Kidney (tissue), 14 donors: Measurements from ENCODE around the gene DNAH2. TPM values are rescaled to one million over a fixed set of nuclear protein-coding genes. Genes with fewer than 3 reads are reported as not detected.

Experiments used
- DNase-seq, 5 donors: peaks; one replicate each; pipeline ENCODE4 v3.0.0-alpha.2; 2013 to 2020
- FAIRE-seq: peaks from 2 replicates; lab custom pipeline; 2012; peaks lifted over from hg19 to GRCh38; lab: Jason Lieb, UNC
- H3K27ac ChIP-seq, 2 donors: one replicate each; pipeline ENCODE4 v1.7.0; 2013; ENCODE audit warnings: low read depth in 2 of 2, low read length in 2 of 2, inconsistent platforms in 1 of 2
- H3K27me3 ChIP-seq: one replicate; pipeline ENCODE4 v1.7.1; 2013; ENCODE audit warnings: low read length, inconsistent platforms; ENCODE audit not compliant: control insufficient read depth, insufficient read depth
- H3K36me3 ChIP-seq, 3 donors: one replicate each; pipeline versions ENCODE4 v1.7.0 to v1.7.1; 2013; ENCODE audit warnings: low read length in 3 of 3, control low read depth in 1 of 3, inconsistent platforms in 1 of 3; ENCODE audit not compliant: insufficient read depth in 3 of 3, control insufficient read depth in 2 of 3
- H3K4me1 ChIP-seq, 3 donors: one replicate each; pipeline versions ENCODE4 v1.7.0 to v1.7.1; 2013; ENCODE audit warnings: low read length in 3 of 3, inconsistent platforms in 1 of 3, low read depth in 1 of 3; ENCODE audit not compliant: control insufficient read depth in 2 of 3, insufficient read depth in 2 of 3
- H3K4me3 ChIP-seq, 3 donors: one replicate each; pipeline versions ENCODE4 v1.7.0 to v1.8.1; 2013; ENCODE audit warnings: low read length in 3 of 3, control low read depth in 1 of 3, inconsistent platforms in 1 of 3
- H3K9ac ChIP-seq, 3 donors: one replicate each; pipeline versions ENCODE4 v1.7.0 to v1.7.1; 2013; ENCODE audit warnings: low read length in 3 of 3, control low read depth in 1 of 3, inconsistent platforms in 1 of 3
- H3K9me3 ChIP-seq, 3 donors: one replicate each; pipeline versions ENCODE4 v1.7.0 to v1.7.1; 2013; ENCODE audit warnings: low read length in 3 of 3, control low read depth in 1 of 3, inconsistent platforms in 1 of 3; ENCODE audit not compliant: control insufficient read depth in 2 of 3, insufficient read depth in 1 of 3
- CTCF ChIP-seq: IDR thresholded peaks from 3 replicates; pipeline ENCODE4 v1.5.1; 2012; ENCODE audit warnings: mild to moderate bottlenecking, moderate library complexity, borderline replicate concordance; ENCODE audit not compliant: insufficient read depth; ENCODE audit errors: extremely low read depth
- intact Hi-C: fragments of 100-400 bp; cut with DNase I; formaldehyde crosslinking; loops from one replicate; pipeline ENCODE4 v1.11.1; 2022
- polyA plus RNA-seq: library from polyadenylated mRNA; stranded (reverse); fragments of 350-450 nt; fragmentation: Illumina TruSeq; extraction: RNeasy Lipid Tissue Mini Kit (QIAGEN cat#74804); gene quantifications from one replicate; pipeline ENCODE4 v1.2.3, GENCODE V29; 2014; ENCODE audit warnings: low read depth, low replicate concordance; ENCODE audit not compliant: insufficient read depth
- total RNA-seq: library from RNA; stranded (reverse); fragmentation: NEBNext Ultra II Directional; extraction: Animal tissue kit (Norgen Biotek cat#: 25700); gene quantifications from one replicate; pipeline ENCODE4 v1.2.1, GENCODE V29; 2021
- donor health status: control.
- donor health status: control.
- donor health status: control.
- donor health status: control.
- donor health status: control.
- donor health status: DM: yes; HTN: yes; CAD: no.
- donor health status: Normal renal cell carcinoma (clear cell type).

The DNAH2 gene
- total and polyA plus RNA-seq, 2 donors from 2014 or later: 0.17 to 0.66 TPM

GRCh38 chr17:7750321-7750821 is 32.8 kb downstream of the DNAH2 start:
- FAIRE-seq (no peak), DNase-seq (no peak)
- TF ChIP-seq CTCF: no peak
- H3K27ac ChIP-seq: no peak overlapping the region
- intact Hi-C loops: no loop called here
- no peak overlapping the region for H3K4me3 ChIP-seq
- no peaks in the 10 kb centered on the region for H3K27me3 ChIP-seq
- no peaks in the 10 kb centered on the region for H3K4me1 ChIP-seq
- H3K9me3 ChIP-seq: no peaks in the 10 kb centered on the region
- H3K36me3 ChIP-seq: no peaks in the 10 kb centered on the region
- no peak overlapping the region for H3K9ac ChIP-seq

GRCh38 chr17:7754656-7755055 is 37.1 kb downstream of the DNAH2 start:
- no peak overlapping the region for H3K27ac ChIP-seq
- TF ChIP-seq CTCF: no peak
- H3K4me1 ChIP-seq: no peaks in the 10 kb centered on the region
- H3K27me3 ChIP-seq: no peaks in the 10 kb centered on the region
- H3K36me3 ChIP-seq: no peaks in the 10 kb centered on the region
- intact Hi-C loops: no loop called here
- FAIRE-seq (no peak), DNase-seq (peak in 1 of 5 donors; percentile 39)
- H3K9ac ChIP-seq: no peak overlapping the region
- H3K4me3 ChIP-seq: no peak overlapping the region
- H3K9me3 ChIP-seq: no peaks in the 10 kb centered on the region

- H3K4me1 ChIP-seq: no peaks in the 10 kb centered on the region
- no peak overlapping the region for H3K4me3 ChIP-seq
- no peak overlapping the region for H3K9ac ChIP-seq
- TF ChIP-seq CTCF: no peak
- H3K27ac ChIP-seq: no peak overlapping the region
- H3K36me3 ChIP-seq: no peaks in the 10 kb centered on the region
- intact Hi-C loops: no loop called here
- DNase-seq (peak in 1 of 5 donors; percentile 33), FAIRE-seq (no peak)
- H3K27me3 ChIP-seq: no peaks in the 10 kb centered on the region
- H3K9me3 ChIP-seq: no peaks in the 10 kb centered on the region
These were observed 37.7 kb downstream of the DNAH2 start for GRCh38 chr17:7755095-7755890.
